GM18873 (cell line): ENCODE results near the gene MSI2.
A peak's percentile ranks its signal among the peaks of the same experiment; 100 is the strongest.

Experiments used
- ATAC-seq: cut with Tn5 transposase; IDR thresholded peaks from one replicate; pipeline ENCODE4 v1.9.1; 2021; ENCODE audit warnings: mild to moderate bottlenecking, moderate library complexity, moderate number of reproducible peaks; ENCODE audit not compliant: unreplicated experiment, low FRiP score

MSI2 gene

GRCh38 chr17:57447990-57448758 lies 191.9 kb downstream of the MSI2 start:
- no peak for ATAC-seq

GRCh38 chr17:57448759-57449283 lies 192.5 kb downstream of the MSI2 start:
- no peak for ATAC-seq

GRCh38 chr17:57451191-57451590 lies 194.9 kb downstream of the MSI2 start:
- ATAC-seq = no peak

GRCh38 chr17:57451643-57452042 lies 195.3 kb downstream of the MSI2 start:
- no peak for ATAC-seq

GRCh38 chr17:57453841-57454425 lies 197.6 kb downstream of the MSI2 start:
- ATAC-seq = no peak

GRCh38 chr17:57454729-57455062 lies 198.4 kb downstream of the MSI2 start:
- no peak for ATAC-seq

GRCh38 chr17:57455063-57455914 lies 199.0 kb downstream of the MSI2 start:
- no peak for ATAC-seq

- ATAC-seq = no peak
These were observed 200.3 kb downstream of the MSI2 start for GRCh38 chr17:57456622-57457021.

GRCh38 chr17:57457188-57457587 lies 200.9 kb downstream of the MSI2 start:
- ATAC-seq = no peak

GRCh38 chr17:57458718-57459285 lies 202.5 kb downstream of the MSI2 start:
- ATAC-seq = no peak

GRCh38 chr17:57459286-57459915 lies 203.1 kb downstream of the MSI2 start:
- ATAC-seq = no peak

GRCh38 chr17:57461082-57461481 lies 204.8 kb downstream of the MSI2 start:
- no peak for ATAC-seq

- ATAC-seq = no peak
These were observed 205.8 kb downstream of the MSI2 start for GRCh38 chr17:57462007-57462579.

- ATAC-seq = peak; percentile 88
These were observed 207.0 kb downstream of the MSI2 start for GRCh38 chr17:57463103-57463885.

GRCh38 chr17:57464191-57464864 lies 208.0 kb downstream of the MSI2 start:
- no peak for ATAC-seq

- ATAC-seq = no peak
These were observed 209.3 kb downstream of the MSI2 start for GRCh38 chr17:57465610-57466009.

- no peak for ATAC-seq
These were observed 209.7 kb downstream of the MSI2 start for GRCh38 chr17:57466017-57466471.

- no peak for ATAC-seq
These were observed 210.2 kb downstream of the MSI2 start for GRCh38 chr17:57466521-57466920.

- ATAC-seq = no peak
These were observed 210.9 kb downstream of the MSI2 start for GRCh38 chr17:57467226-57467625.
